Large intestine (tissue), 3 donors: ENCODE results near the gene ZNF883. TPM values are rescaled to one million over a fixed set of nuclear protein-coding genes. Genes with fewer than 3 reads are reported as not detected.

ENCODE experiments used
- DNase-seq, 2 donors: peaks; one replicate each; pipeline versions ENCODE4 v3.0.0 to v3.0.0-alpha.2; 2013
- H3K27ac ChIP-seq: one replicate; pipeline ENCODE4 v1.5.1; 2013; ENCODE audit warnings: low read length
- H3K27me3 ChIP-seq: 2 replicates; pipeline ENCODE4 v1.6.1; 2013; ENCODE audit warnings: low read length; ENCODE audit not compliant: control insufficient read depth, insufficient read depth
- H3K36me3 ChIP-seq: 2 replicates; pipeline ENCODE4 v1.6.1; 2013; ENCODE audit warnings: low read length; ENCODE audit not compliant: control insufficient read depth, insufficient read depth
- H3K4me1 ChIP-seq: one replicate; pipeline ENCODE4 v1.6.1; 2013; ENCODE audit warnings: low read length; ENCODE audit not compliant: control insufficient read depth, insufficient read depth
- H3K4me3 ChIP-seq: one replicate; pipeline ENCODE4 v1.5.1; 2013; ENCODE audit warnings: low read length
- H3K9me3 ChIP-seq: one replicate; pipeline ENCODE4 v1.6.1; 2013; ENCODE audit warnings: mild to moderate bottlenecking, low read depth, low read length, moderate library complexity; ENCODE audit not compliant: control insufficient read depth
- WGBS: methylation state at CpG from one replicate; pipeline ENCODE4 v1.1.5; 2013; ENCODE audit warnings: low lambda C conversion rate; ENCODE audit not compliant: insufficient coverage; 5-methylcytosine and 5-hydroxymethylcytosine counted together
- polyA plus RNA-seq: library from polyadenylated mRNA; unstranded; fragments of 120-200 nt; gene quantifications from one replicate; pipeline ENCODE4 v1.2.1, GENCODE V29; 2013

Gene ZNF883
- polyA plus RNA-seq, 1 donor = 2.6 TPM

DNA sequence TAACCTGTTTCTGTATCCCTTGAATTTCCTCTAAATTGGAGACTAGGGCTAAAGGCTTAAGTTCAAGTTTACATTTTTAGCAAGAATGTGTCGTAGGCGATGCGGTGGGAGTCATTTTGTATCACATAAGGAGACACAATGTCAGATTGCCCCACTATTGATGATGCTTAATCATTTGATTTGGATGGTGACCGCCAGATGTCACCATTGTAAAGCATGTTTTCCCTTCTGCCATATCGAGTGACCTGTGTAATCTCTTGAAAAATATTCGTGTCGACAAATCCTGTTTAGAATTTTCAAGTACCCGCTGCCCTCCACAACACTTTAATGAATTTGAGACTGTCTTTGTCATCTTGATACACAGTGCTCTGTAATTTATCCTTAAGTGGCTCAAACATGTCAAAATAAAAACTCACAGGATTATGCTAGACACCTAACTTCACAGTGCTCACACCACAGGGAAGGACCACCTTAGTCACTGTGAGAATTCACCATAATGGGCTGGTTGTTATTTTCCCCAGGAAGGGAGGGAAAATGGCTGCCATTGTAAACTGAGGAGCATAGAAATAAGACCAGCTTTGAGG lies 86.8 kb downstream of the ZNF883 start:
- DNase-seq = peak in 1 of 2 donors; percentile 16
- peaks cover 18% of the 10 kb centered on the region for H3K27me3 ChIP-seq
- H3K27ac ChIP-seq = no peak overlapping the region
- no peak overlapping the region for H3K4me3 ChIP-seq
- H3K4me1 ChIP-seq = no peaks in the 10 kb centered on the region
- WGBS = no CpG with 5 or more reads among the region's 8 CpGs
- no peaks in the 10 kb centered on the region for H3K9me3 ChIP-seq
- no peaks in the 10 kb centered on the region for H3K36me3 ChIP-seq

DNA sequence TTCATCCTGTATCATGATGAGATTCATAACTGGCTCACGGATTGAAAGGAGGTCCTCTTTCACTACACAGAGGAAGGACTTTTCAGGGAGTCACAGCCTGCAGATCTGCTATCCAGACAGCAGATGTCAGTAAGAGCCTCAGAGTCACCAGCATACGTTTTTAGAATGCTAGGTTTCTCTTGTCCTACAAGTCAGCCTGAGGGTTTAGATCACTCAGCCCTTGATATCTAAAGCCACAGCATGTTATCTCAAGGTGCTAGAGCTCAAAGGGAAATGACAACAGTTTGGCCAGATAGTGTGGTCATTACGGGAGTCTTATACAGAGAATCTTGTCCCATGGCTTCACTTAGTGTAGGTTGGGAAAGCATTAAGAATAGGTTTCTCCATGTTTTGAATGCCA lies 90.4 kb downstream of the ZNF883 start:
- Histone ChIP-seq H3K27me3 (peaks cover 11% of the 10 kb centered on the region), H3K9me3 (no peaks in the 10 kb centered on the region), H3K36me3 (no peaks in the 10 kb centered on the region), H3K4me1 (peaks cover 16% of the 10 kb centered on the region), H3K27ac (no peak overlapping the region), H3K4me3 (no peak overlapping the region)
- DNase-seq = peak in 1 of 2 donors; percentile 27
- WGBS = no CpG with 5 or more reads among the region's 3 CpGs

DNA sequence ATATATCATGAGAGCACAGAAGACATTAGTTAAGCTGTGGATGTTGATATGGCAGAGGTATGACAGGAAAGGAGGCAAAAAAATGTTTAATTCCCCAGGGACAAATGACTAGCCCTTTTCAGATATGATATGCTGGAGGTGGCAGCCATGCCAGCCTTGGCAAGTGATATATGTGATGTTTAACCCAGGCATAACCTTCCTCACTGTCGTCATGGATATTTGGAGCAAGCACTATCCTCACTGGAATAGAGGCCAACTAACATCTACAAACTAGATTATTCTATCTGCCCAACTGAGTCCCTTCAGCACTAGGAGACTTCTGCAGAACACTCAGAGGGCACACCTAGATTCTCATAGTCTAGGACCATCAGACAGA lies 94.0 kb downstream of the ZNF883 start:
- H3K27ac ChIP-seq = peak overlapping the region; percentile 10

DNA sequence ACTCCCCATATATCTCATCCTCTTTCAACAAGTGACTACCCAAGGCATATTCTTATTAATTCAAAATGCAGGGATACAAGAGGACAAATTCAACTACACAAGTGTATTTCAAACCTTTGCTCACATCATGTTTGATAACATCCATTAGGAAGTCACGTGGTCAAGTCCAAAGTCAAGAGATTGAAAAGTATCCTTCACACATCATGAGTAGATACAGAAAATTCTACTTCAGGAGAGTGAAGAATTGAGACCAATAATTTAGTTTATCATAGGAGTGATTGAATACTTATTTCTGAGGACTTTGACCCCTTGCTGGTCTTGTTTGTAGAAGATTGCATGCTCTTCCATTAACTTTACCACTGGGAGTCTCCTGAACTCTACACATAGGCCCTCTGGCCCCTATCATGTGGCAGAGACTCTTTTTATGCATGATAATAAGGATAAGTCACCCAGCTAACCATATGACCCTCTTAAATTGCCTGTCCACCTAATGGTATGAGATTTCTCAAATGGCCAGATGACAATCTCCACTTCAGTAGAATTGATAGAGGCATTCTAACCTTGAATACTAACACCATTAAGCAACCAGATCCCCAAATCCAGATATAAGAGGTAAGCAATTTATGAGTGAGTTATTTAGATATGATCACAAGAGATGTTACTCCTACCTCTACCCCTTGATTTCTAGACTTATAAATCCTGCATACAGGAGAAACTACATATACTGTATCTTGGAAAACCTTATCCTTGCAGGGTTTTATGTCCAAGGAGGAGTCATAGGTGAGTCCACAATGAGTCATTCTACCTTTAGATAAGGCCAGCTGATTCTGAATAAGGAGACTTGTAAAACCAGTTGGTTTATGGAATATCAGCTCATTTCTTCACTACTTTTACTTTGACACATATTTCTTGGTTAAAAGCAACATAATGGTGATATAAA lies 94.7 kb downstream of the ZNF883 start:
- H3K27me3 ChIP-seq = peaks cover 5% of the 10 kb centered on the region
- H3K4me3 ChIP-seq = no peak overlapping the region
- no peaks in the 10 kb centered on the region for H3K36me3 ChIP-seq
- H3K9me3 ChIP-seq = no peaks in the 10 kb centered on the region
- H3K4me1 ChIP-seq = peaks cover 16% of the 10 kb centered on the region
- peak overlapping the region; percentile 50 for H3K27ac ChIP-seq
- DNase-seq = peak; percentile 30 to 67
- no CpG with 5 or more reads among the region's 1 CpG for WGBS

More for the DNA sequence above, 94.0 kb downstream of the ZNF883 start:
- peaks cover 5% of the 10 kb centered on the region for H3K27me3 ChIP-seq
- no peak overlapping the region for H3K4me3 ChIP-seq
- no CpG with 5 or more reads among the region's 1 CpG for WGBS
- DNase-seq = no peak
- no peaks in the 10 kb centered on the region for H3K9me3 ChIP-seq
- peaks cover 16% of the 10 kb centered on the region for H3K4me1 ChIP-seq
- no peaks in the 10 kb centered on the region for H3K36me3 ChIP-seq

DNA sequence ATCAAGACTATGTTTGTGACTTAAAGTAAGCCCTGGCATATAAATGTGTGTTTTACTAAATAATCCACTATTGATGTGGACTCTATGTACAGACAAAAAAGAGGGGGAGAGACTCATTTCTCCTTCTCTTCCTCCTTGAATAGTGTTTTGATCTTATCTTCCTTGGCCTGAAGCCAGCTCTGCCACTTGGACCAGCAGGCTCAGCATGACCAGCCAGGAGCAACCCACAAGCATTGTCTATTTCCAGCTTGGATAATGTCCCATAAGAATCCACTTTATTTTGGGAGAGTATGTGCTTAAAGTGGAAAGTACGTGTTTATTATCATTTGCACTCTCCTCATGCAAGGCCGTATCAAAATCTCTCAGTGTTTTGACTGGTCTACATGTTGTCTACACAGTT lies 97.5 kb downstream of the ZNF883 start:
- Histone ChIP-seq H3K36me3 (no peaks in the 10 kb centered on the region), H3K4me3 (no peak overlapping the region), H3K4me1 (peaks cover 16% of the 10 kb centered on the region), H3K9me3 (no peaks in the 10 kb centered on the region), H3K27me3 (no peaks in the 10 kb centered on the region), H3K27ac (no peak overlapping the region)
- no CpG with 5 or more reads among the region's 2 CpGs for WGBS
- DNase-seq = no peak

DNA sequence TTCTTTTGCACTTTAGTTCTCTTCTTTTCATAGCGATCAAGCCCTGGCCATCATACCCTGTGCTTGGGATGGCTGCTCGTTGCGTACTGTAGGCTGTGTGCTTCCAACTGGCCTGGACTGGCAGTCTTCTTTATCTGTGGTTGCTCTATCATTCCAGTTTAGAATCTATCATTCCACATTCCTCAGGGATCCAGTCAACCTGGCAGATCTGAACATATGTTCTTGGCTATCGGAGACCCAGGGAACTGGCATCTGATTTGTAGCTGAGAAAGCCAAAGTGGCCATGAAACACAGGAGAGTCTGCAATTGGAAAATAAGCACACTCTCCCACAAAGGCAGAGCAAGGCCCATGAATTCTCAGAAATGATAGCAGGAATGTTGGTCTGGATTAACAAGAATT lies 98.7 kb downstream of the ZNF883 start:
- H3K27me3 ChIP-seq = peaks cover 3% of the 10 kb centered on the region
- no peak overlapping the region for H3K4me3 ChIP-seq
- WGBS = 100% methylated on average over 2 of the region's 4 CpGs
- DNase-seq = no peak
- H3K27ac ChIP-seq = no peak overlapping the region
- H3K9me3 ChIP-seq = no peaks in the 10 kb centered on the region
- H3K4me1 ChIP-seq = peaks cover 14% of the 10 kb centered on the region
- H3K36me3 ChIP-seq = no peaks in the 10 kb centered on the region

DNA sequence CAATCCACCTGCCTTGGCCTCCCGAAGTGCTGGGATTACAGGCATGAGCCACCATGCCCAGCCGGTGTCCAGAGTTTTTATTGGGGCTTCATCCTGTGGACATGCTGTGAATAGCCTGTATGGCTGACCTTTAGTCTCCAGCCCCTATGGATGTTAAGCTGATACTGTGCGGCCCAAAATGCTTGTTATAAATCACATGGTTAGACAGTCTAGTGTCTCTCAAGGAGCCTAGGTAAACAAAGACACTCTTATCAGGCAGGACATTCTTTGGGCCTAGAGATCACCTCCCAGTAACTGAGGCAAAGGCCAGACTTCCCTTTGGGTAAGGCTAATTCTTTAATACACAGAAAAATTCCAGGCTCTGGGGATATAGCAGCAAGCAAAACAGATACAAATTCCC lies 99.4 kb downstream of the ZNF883 start:
- Histone ChIP-seq H3K9me3 (no peaks in the 10 kb centered on the region), H3K4me1 (peaks cover 9% of the 10 kb centered on the region), H3K36me3 (no peaks in the 10 kb centered on the region), H3K27ac (no peak overlapping the region), H3K4me3 (no peak overlapping the region), H3K27me3 (peaks cover 4% of the 10 kb centered on the region)
- no peak for DNase-seq
- no CpG with 5 or more reads among the region's 3 CpGs for WGBS

DNA sequence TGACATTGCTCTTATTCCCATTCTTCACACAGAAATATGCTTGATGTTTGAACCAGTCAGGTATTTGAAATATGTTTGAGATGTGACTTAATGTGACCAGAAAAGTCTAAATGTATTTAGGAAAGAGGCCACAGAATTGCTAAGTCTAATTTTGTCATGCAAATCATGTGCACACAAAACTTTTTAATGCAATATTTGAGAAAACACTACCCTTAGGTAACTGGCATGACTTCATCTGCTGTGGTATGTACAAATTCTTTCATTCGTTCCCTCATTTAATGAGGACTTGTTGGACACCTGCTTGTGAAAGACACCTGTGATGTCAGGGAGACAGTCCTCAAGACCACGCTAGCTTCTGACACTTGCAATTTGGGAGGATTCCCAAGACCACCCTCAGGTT lies 100.3 kb downstream of the ZNF883 start:
- no CpG with 5 or more reads among the region's 2 CpGs for WGBS
- H3K27me3 ChIP-seq = peaks cover 4% of the 10 kb centered on the region
- no peaks in the 10 kb centered on the region for H3K9me3 ChIP-seq
- no peak for DNase-seq
- no peak overlapping the region for H3K4me3 ChIP-seq
- no peaks in the 10 kb centered on the region for H3K36me3 ChIP-seq
- H3K27ac ChIP-seq = no peak overlapping the region
- H3K4me1 ChIP-seq = peaks cover under 1% of the 10 kb centered on the region

Other genes with a start within 250 kb of the ZNF883 start
- 0.43 TPM for gene SLC46A2, start 121.3 kb downstream of the ZNF883 start, polyA plus RNA-seq
- 3.3 TPM for gene ZFP37, start 44.5 kb upstream of the ZNF883 start, polyA plus RNA-seq
- 11.4 TPM for gene SLC31A2, start 138.8 kb upstream of the ZNF883 start, polyA plus RNA-seq
- gene FKBP15, start 209.1 kb upstream of the ZNF883 start, polyA plus RNA-seq = 23.1 TPM
- 32.2 TPM for gene SLC31A1, start 209.4 kb upstream of the ZNF883 start, polyA plus RNA-seq